G401 (cell line): ENCODE results near the gene GABRB3. TPM values are rescaled to one million over a fixed set of nuclear protein-coding genes. Genes with fewer than 3 reads are reported as not detected.

ENCODE experiments used
- DNase-seq: peaks from one replicate; pipeline ENCODE4 v3.0.0-alpha.2; 2015; ENCODE audit warnings: low spot score
- in situ Hi-C: cut with HindIII; loops from 2 replicates; pipeline ENCODE4 v1.10.0; 2016; ENCODE audit warnings: low sequenced_read_pairs, mixed read lengths
- total RNA-seq: library from RNA; depleted of rRNA; stranded (reverse); fragments of >200 nt; shearing (Covaris generic); gene quantifications from 2 replicates; pipeline ENCODE4 v1.2.3, GENCODE V29; 2014; rRNA removed

Gene GABRB3
- total RNA-seq, 1 experiment from 2014 or later: 11.4 TPM

DNA sequence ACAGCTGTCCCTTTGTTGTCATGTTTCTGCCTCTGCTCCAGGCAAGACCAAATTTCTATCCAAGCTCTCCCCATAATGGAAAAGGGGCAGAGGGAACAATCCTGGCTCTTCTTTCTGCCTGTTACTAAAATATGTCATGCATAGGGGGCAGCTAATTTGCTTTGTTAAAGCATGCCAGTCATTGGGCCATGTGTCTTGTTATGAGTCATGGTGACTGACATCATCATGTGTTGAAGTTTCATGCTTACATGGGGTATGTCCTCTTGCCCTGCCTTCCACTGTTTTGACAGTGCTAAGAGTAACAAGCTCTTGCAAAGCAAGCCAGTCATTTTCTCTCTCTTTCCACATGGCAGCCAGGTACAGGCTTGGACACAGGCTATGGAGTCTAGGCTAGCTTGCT lies 268.9 kb downstream of the GABRB3 start:
- in situ Hi-C loops: no loop called here

More for the DNA sequence above, 268.9 kb downstream of the GABRB3 start:
- no peak for DNase-seq

Other genes starting within 250 kb of the GABRB3 start
- gene GABRA5, start 94.0 kb upstream of the GABRB3 start, total RNA-seq: 159 and 239 TPM in 2 replicates
- 2.0 and 3.4 TPM in 2 replicates for gene GABRG3, start 198.1 kb upstream of the GABRB3 start, total RNA-seq